ENCODE measurements around the gene TANGO2.

TANGO2 gene

GRCh38 chr22:20080776-20081654, 60.1 kb downstream of the TANGO2 start:
- H3K9ac ChIP-seq (ENCODE audit: low read length): peak overlapping the region; percentile 88
- no peaks in the 10 kb centered on the region for H3K9me3 ChIP-seq (ENCODE audit: control insufficient read depth, low read length)
- peaks cover 30% of the 10 kb centered on the region for H3K4me1 ChIP-seq (ENCODE audit: control insufficient read depth, insufficient read depth, low read length)
- peak overlapping the region; percentile 83 for H3K4me3 ChIP-seq (ENCODE audit: low read length)
- H3K27me3 ChIP-seq (ENCODE audit: control insufficient read depth, insufficient read depth, low read length): no peaks in the 10 kb centered on the region
- H3K36me3 ChIP-seq (ENCODE audit: control insufficient read depth, insufficient read depth, low read length): no peaks in the 10 kb centered on the region

- Histone ChIP-seq H3K4me1 (ENCODE audit: control insufficient read depth, insufficient read depth, low read length) (peaks cover 30% of the 10 kb centered on the region), H3K9ac (ENCODE audit: low read length) (no peak overlapping the region), H3K27me3 (ENCODE audit: control insufficient read depth, insufficient read depth, low read length) (no peaks in the 10 kb centered on the region), H3K36me3 (ENCODE audit: control insufficient read depth, insufficient read depth, low read length) (peaks cover 10% of the 10 kb centered on the region), H3K4me3 (ENCODE audit: low read length) (no peak overlapping the region), H3K9me3 (ENCODE audit: control insufficient read depth, low read length) (no peaks in the 10 kb centered on the region)
Measured at GRCh38 chr22:20083157-20083890, 62.4 kb downstream of the TANGO2 start.

- Histone ChIP-seq H3K9me3 (ENCODE audit: control insufficient read depth, low read length) (no peaks in the 10 kb centered on the region), H3K36me3 (ENCODE audit: control insufficient read depth, insufficient read depth, low read length) (peaks cover 11% of the 10 kb centered on the region), H3K27me3 (ENCODE audit: control insufficient read depth, insufficient read depth, low read length) (no peaks in the 10 kb centered on the region), H3K4me3 (ENCODE audit: low read length) (no peak overlapping the region), H3K4me1 (ENCODE audit: control insufficient read depth, insufficient read depth, low read length) (peaks cover 30% of the 10 kb centered on the region), H3K9ac (ENCODE audit: low read length) (no peak overlapping the region)
Measured at GRCh38 chr22:20083891-20084546, 63.1 kb downstream of the TANGO2 start.

GRCh38 chr22:20084547-20085413, 63.9 kb downstream of the TANGO2 start:
- H3K4me3 ChIP-seq (ENCODE audit: low read length): no peak overlapping the region
- peaks cover 30% of the 10 kb centered on the region for H3K4me1 ChIP-seq (ENCODE audit: control insufficient read depth, insufficient read depth, low read length)
- H3K27me3 ChIP-seq (ENCODE audit: control insufficient read depth, insufficient read depth, low read length): no peaks in the 10 kb centered on the region
- H3K36me3 ChIP-seq (ENCODE audit: control insufficient read depth, insufficient read depth, low read length): peaks cover 16% of the 10 kb centered on the region
- no peaks in the 10 kb centered on the region for H3K9me3 ChIP-seq (ENCODE audit: control insufficient read depth, low read length)
- no peak overlapping the region for H3K9ac ChIP-seq (ENCODE audit: low read length)

GRCh38 chr22:20085651-20086050, 64.7 kb downstream of the TANGO2 start:
- peaks cover 30% of the 10 kb centered on the region for H3K4me1 ChIP-seq (ENCODE audit: control insufficient read depth, insufficient read depth, low read length)
- H3K9ac ChIP-seq (ENCODE audit: low read length): no peak overlapping the region
- H3K9me3 ChIP-seq (ENCODE audit: control insufficient read depth, low read length): no peaks in the 10 kb centered on the region
- H3K36me3 ChIP-seq (ENCODE audit: control insufficient read depth, insufficient read depth, low read length): peaks cover 23% of the 10 kb centered on the region
- no peak overlapping the region for H3K4me3 ChIP-seq (ENCODE audit: low read length)
- no peaks in the 10 kb centered on the region for H3K27me3 ChIP-seq (ENCODE audit: control insufficient read depth, insufficient read depth, low read length)

- no peak overlapping the region for H3K4me3 ChIP-seq (ENCODE audit: low read length)
- H3K4me1 ChIP-seq (ENCODE audit: control insufficient read depth, insufficient read depth, low read length): peaks cover 25% of the 10 kb centered on the region
- H3K9me3 ChIP-seq (ENCODE audit: control insufficient read depth, low read length): no peaks in the 10 kb centered on the region
- H3K9ac ChIP-seq (ENCODE audit: low read length): no peak overlapping the region
- H3K27me3 ChIP-seq (ENCODE audit: control insufficient read depth, insufficient read depth, low read length): no peaks in the 10 kb centered on the region
- H3K36me3 ChIP-seq (ENCODE audit: control insufficient read depth, insufficient read depth, low read length): peaks cover 24% of the 10 kb centered on the region
Measured at GRCh38 chr22:20086101-20086599, 65.2 kb downstream of the TANGO2 start.

- no peaks in the 10 kb centered on the region for H3K27me3 ChIP-seq (ENCODE audit: control insufficient read depth, insufficient read depth, low read length)
- H3K4me1 ChIP-seq (ENCODE audit: control insufficient read depth, insufficient read depth, low read length): peaks cover 19% of the 10 kb centered on the region
- no peaks in the 10 kb centered on the region for H3K9me3 ChIP-seq (ENCODE audit: control insufficient read depth, low read length)
- H3K4me3 ChIP-seq (ENCODE audit: low read length): no peak overlapping the region
- H3K36me3 ChIP-seq (ENCODE audit: control insufficient read depth, insufficient read depth, low read length): peaks cover 30% of the 10 kb centered on the region
- no peak overlapping the region for H3K9ac ChIP-seq (ENCODE audit: low read length)
Measured at GRCh38 chr22:20086763-20087162, 65.9 kb downstream of the TANGO2 start.

- Histone ChIP-seq H3K9me3 (ENCODE audit: control insufficient read depth, low read length) (no peaks in the 10 kb centered on the region), H3K27me3 (ENCODE audit: control insufficient read depth, insufficient read depth, low read length) (no peaks in the 10 kb centered on the region), H3K9ac (ENCODE audit: low read length) (no peak overlapping the region), H3K4me1 (ENCODE audit: control insufficient read depth, insufficient read depth, low read length) (peaks cover 18% of the 10 kb centered on the region), H3K4me3 (ENCODE audit: low read length) (no peak overlapping the region), H3K36me3 (ENCODE audit: control insufficient read depth, insufficient read depth, low read length) (peaks cover 32% of the 10 kb centered on the region)
Measured at GRCh38 chr22:20087319-20088262, 66.7 kb downstream of the TANGO2 start.

- peaks cover 12% of the 10 kb centered on the region for H3K4me1 ChIP-seq (ENCODE audit: control insufficient read depth, insufficient read depth, low read length)
- no peaks in the 10 kb centered on the region for H3K9me3 ChIP-seq (ENCODE audit: control insufficient read depth, low read length)
- peaks cover 32% of the 10 kb centered on the region for H3K36me3 ChIP-seq (ENCODE audit: control insufficient read depth, insufficient read depth, low read length)
- H3K27me3 ChIP-seq (ENCODE audit: control insufficient read depth, insufficient read depth, low read length): no peaks in the 10 kb centered on the region
- no peak overlapping the region for H3K9ac ChIP-seq (ENCODE audit: low read length)
- no peak overlapping the region for H3K4me3 ChIP-seq (ENCODE audit: low read length)
Measured at GRCh38 chr22:20088263-20088648, 67.3 kb downstream of the TANGO2 start.

- Histone ChIP-seq H3K9ac (ENCODE audit: low read length) (no peak overlapping the region), H3K9me3 (ENCODE audit: control insufficient read depth, low read length) (no peaks in the 10 kb centered on the region), H3K4me3 (ENCODE audit: low read length) (no peak overlapping the region), H3K4me1 (ENCODE audit: control insufficient read depth, insufficient read depth, low read length) (peaks cover 8% of the 10 kb centered on the region), H3K36me3 (ENCODE audit: control insufficient read depth, insufficient read depth, low read length) (peaks cover 37% of the 10 kb centered on the region), H3K27me3 (ENCODE audit: control insufficient read depth, insufficient read depth, low read length) (no peaks in the 10 kb centered on the region)
Measured at GRCh38 chr22:20089226-20089976, 68.5 kb downstream of the TANGO2 start.

All from mucosa of stomach (tissue), 1 donor.